ENCODE results near the gene TOX3. TPM values are rescaled to one million over a fixed set of nuclear protein-coding genes. Genes with fewer than 3 reads are reported as not detected.

Gene TOX3
- total RNA-seq, 1 experiment from 2014 or later: 0.31 TPM

DNA sequence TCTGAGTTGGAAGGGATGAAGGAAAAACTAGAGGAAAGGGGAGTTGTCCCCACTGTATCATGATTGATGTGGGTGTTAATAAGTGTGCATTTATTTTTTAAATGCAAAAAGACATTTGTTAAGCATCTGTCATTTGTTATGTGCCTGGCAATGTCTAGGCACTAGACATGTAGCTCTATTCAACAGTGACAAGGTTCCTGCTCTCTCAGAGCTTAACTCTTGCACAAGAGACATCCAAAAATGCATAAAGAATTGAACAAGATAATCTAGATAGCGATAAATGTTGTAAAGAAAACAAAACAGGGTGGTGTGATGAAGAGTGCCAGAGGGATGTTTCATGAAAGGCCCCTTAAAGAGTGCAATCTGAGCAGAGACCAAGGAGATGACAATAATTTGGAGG is 148.9 kb downstream of the TOX3 start:
- no peak for DNase-seq (ENCODE audit: low spot score)

DNA sequence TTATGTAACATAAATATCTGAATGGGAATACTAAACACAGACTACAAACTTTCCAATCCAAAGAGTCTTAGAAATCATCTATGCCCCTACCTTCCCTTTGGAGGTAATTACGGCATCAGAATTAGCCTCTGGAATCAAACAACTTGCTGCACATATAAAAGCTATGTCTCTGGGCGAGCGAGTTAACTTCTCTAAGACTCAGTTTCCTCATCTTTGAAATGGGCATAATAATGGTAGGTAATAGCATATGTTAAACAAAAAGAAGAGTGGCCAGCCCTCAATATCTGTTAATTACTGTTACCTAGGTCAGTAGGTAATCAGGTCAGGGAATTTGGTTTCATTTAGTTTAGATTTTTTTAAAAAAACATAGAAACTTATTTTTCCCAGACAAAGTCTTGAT is 153.5 kb downstream of the TOX3 start:
- no peak for DNase-seq (ENCODE audit: low spot score)

GRCh38 chr16:52389045-52389444 is 157.9 kb downstream of the TOX3 start:
- DNase-seq (ENCODE audit: low spot score): no peak
